WTC11 (cell line): ENCODE results near the gene ZFHX3. TPM values are rescaled to one million over a fixed set of nuclear protein-coding genes. Genes with fewer than 3 reads are reported as not detected.

Source experiments
- ATAC-seq: fragments of 200-7000 bp; cut with Tn5 transposase; 2 replicates; pipeline ENCODE4 v1.10.0; 2021; ENCODE audit warnings: mild to moderate bottlenecking, moderate library complexity
- CTCF ChIA-PET: fragments of 300-600 bp; sonication (Branson Sonifier 250); formaldehyde crosslinking; loops from one replicate; lab custom pipeline; 2021; ENCODE audit warnings: antibody characterized with exemption; lab: Charles Lee
- POLR2A ChIA-PET: fragments of 350-600 bp; sonication (Branson Sonifier 250); formaldehyde crosslinking; loops from one replicate; lab custom pipeline; 2021; ENCODE audit warnings: antibody characterized with exemption; lab: Charles Lee
- DNase-seq: peaks from one replicate; pipeline ENCODE4 v3.0.0; 2021; ENCODE audit warnings: low spot score
- H3K27ac Mint-ChIP-seq: 2 replicates; pipeline ENCODE4 v1.8.0; 2021; ENCODE audit warnings: mixed read lengths
- H3K27me3 Mint-ChIP-seq: 2 replicates; pipeline ENCODE4 v1.8.0; 2021; ENCODE audit warnings: low read depth, mild to moderate bottlenecking, moderate library complexity, mixed read lengths
- H3K36me3 Mint-ChIP-seq: 2 replicates; pipeline ENCODE4 v1.8.0; 2021; ENCODE audit warnings: mixed read lengths
- H3K4me1 Mint-ChIP-seq: 2 replicates; pipeline ENCODE4 v1.8.0; 2022; ENCODE audit warnings: mixed read lengths
- H3K4me3 Mint-ChIP-seq: 2 replicates; pipeline ENCODE4 v1.8.0; 2021; ENCODE audit warnings: mild to moderate bottlenecking, moderate library complexity, mixed read lengths
- H3K9me3 Mint-ChIP-seq: 2 replicates; pipeline ENCODE4 v1.8.0; 2021; ENCODE audit warnings: mixed read lengths
- ATF1 ChIP-seq: sonication (generic); formaldehyde crosslinking; IDR thresholded peaks from 2 replicates; pipeline ENCODE4 v1.8.1; 2023; ENCODE audit warnings: mild to moderate bottlenecking, moderate library complexity, missing genetic modification reagents
- ATF6 ChIP-seq: sonication (generic); formaldehyde crosslinking; IDR thresholded peaks from 2 replicates; pipeline ENCODE4 v1.8.1; 2023; ENCODE audit warnings: mild to moderate bottlenecking, missing genetic modification reagents
- CDX4 ChIP-seq: fragments of 250-450 bp; sonication (Bioruptor Pico); IDR thresholded peaks from 2 replicates; pipeline ENCODE4 v1.9.0; 2021; ENCODE audit warnings: moderate library complexity, mild to moderate bottlenecking, inconsistent platforms, borderline replicate concordance
- CREM ChIP-seq: sonication (generic); formaldehyde crosslinking; IDR thresholded peaks from 2 replicates; pipeline ENCODE4 v1.8.1; 2022; ENCODE audit warnings: mild to moderate bottlenecking, missing genetic modification reagents, moderate library complexity
- E2F4 ChIP-seq: sonication (generic); formaldehyde crosslinking; IDR thresholded peaks from 2 replicates; pipeline ENCODE4 v1.8.1; 2022; ENCODE audit warnings: low read depth, mild to moderate bottlenecking, moderate library complexity, missing genetic modification reagents, borderline replicate concordance
- ELF4 ChIP-seq: sonication (generic); formaldehyde crosslinking; IDR thresholded peaks from 2 replicates; pipeline ENCODE4 v1.8.1; 2022; ENCODE audit warnings: low read depth, mild to moderate bottlenecking, moderate library complexity, missing genetic modification reagents
- EMX1 ChIP-seq: fragments of 250-450 bp; sonication (Bioruptor Pico); IDR thresholded peaks from 2 replicates; pipeline ENCODE4 v1.8.0; 2021; ENCODE audit warnings: mild to moderate bottlenecking
- GABPB1 ChIP-seq: sonication (generic); formaldehyde crosslinking; IDR thresholded peaks from 2 replicates; pipeline ENCODE4 v1.8.1; 2023; ENCODE audit warnings: mild to moderate bottlenecking, missing genetic modification reagents
- IRF1 ChIP-seq: sonication (generic); formaldehyde crosslinking; IDR thresholded peaks from 2 replicates; pipeline ENCODE4 v1.8.0; 2023; ENCODE audit warnings: missing genetic modification reagents
- PRDM15 ChIP-seq: sonication (generic); formaldehyde crosslinking; IDR thresholded peaks from 2 replicates; pipeline ENCODE4 v1.8.0; 2022; ENCODE audit warnings: missing genetic modification reagents
- PRRX2 ChIP-seq: fragments of 250-450 bp; sonication (Bioruptor Pico); IDR thresholded peaks from 2 replicates; pipeline ENCODE4 v1.8.0; 2021; ENCODE audit warnings: mild to moderate bottlenecking
- RELA ChIP-seq: sonication (generic); formaldehyde crosslinking; IDR thresholded peaks from 2 replicates; pipeline ENCODE4 v1.8.1; 2022; ENCODE audit warnings: missing genetic modification reagents, mild to moderate bottlenecking, borderline replicate concordance
- SOX15 ChIP-seq: fragments of 250-450 bp; sonication (Bioruptor Pico); IDR thresholded peaks from 2 replicates; pipeline ENCODE4 v1.9.0; 2021; ENCODE audit warnings: mild to moderate bottlenecking
- USF1 ChIP-seq: sonication (generic); formaldehyde crosslinking; IDR thresholded peaks from 2 replicates; pipeline ENCODE4 v1.8.0; 2022; ENCODE audit warnings: mild to moderate bottlenecking, missing genetic modification reagents
- ZBTB43 ChIP-seq: sonication (generic); formaldehyde crosslinking; IDR thresholded peaks from 2 replicates; pipeline ENCODE4 v1.8.1; 2023; ENCODE audit warnings: mild to moderate bottlenecking, missing genetic modification reagents
- ZNF121 ChIP-seq: sonication (generic); formaldehyde crosslinking; IDR thresholded peaks from 2 replicates; pipeline ENCODE4 v1.8.0; 2023; ENCODE audit warnings: missing genetic modification reagents
- ZNF263 ChIP-seq: sonication (generic); formaldehyde crosslinking; IDR thresholded peaks from 2 replicates; pipeline ENCODE4 v1.8.1; 2022; ENCODE audit warnings: low read depth, mild to moderate bottlenecking, moderate library complexity, missing genetic modification reagents
- ZNF423 ChIP-seq: fragments of 250-450 bp; sonication (Bioruptor Pico); IDR thresholded peaks from 2 replicates; pipeline ENCODE4 v2.1.2; 2022; ENCODE audit warnings: mild to moderate bottlenecking, moderate library complexity
- ZNF425 ChIP-seq: fragments of 250-450 bp; sonication (Bioruptor Pico); conservative IDR thresholded peaks from 2 replicates; pipeline ENCODE4 v1.9.0; 2021; ENCODE audit warnings: mild to moderate bottlenecking
- ZNF671 ChIP-seq: fragments of 250-450 bp; sonication (Bioruptor Pico); IDR thresholded peaks from 2 replicates; pipeline ENCODE4 v1.8.0; 2021; ENCODE audit warnings: mild to moderate bottlenecking
- total RNA-seq: library from RNA; stranded (reverse); gene quantifications from 3 replicates; pipeline ENCODE4 v1.2.3, GENCODE V29; 2021

Gene ZFHX3
- total RNA-seq, 1 experiment from 2014 or later, result 5.7 TPM

- POLR2A ChIA-PET, result no interaction called here
- Mint-ChIP-seq H3K4me1 (no peaks in the 10 kb centered on the region), H3K36me3 (no peaks in the 10 kb centered on the region), H3K27me3 (no peaks in the 10 kb centered on the region), H3K27ac (no peak overlapping the region), H3K4me3 (no peak overlapping the region), H3K9me3 (no peaks in the 10 kb centered on the region)
- DNase-seq (no peak), ATAC-seq (no peak)
- CTCF ChIA-PET, result interaction anchor here (1.0 to 7.5 kb wide), 4 partner anchors 9 to 102 kb away, joined by 3 to 75 read pairs (median 4); no protein-coding TSS in a partner anchor
- TF ChIP-seq ELF4 (CRISPR knock-in tag) (no peak), ZNF671 (no peak), ZNF263 (no peak), EMX1 (CRISPR knock-in tag) (no peak), ATF6 (CRISPR knock-in tag) (no peak), IRF1 (no peak), CDX4 (no peak), ZNF121 (CRISPR knock-in tag) (no peak), PRRX2 (CRISPR knock-in tag) (no peak), USF1 (CRISPR knock-in tag) (no peak), E2F4 (CRISPR knock-in tag) (no peak), ZNF423 (CRISPR knock-in tag) (no peak), ZBTB43 (no peak), PRDM15 (CRISPR knock-in tag) (no peak), RELA (CRISPR knock-in tag) (no peak), CREM (CRISPR knock-in tag) (no peak), GABPB1 (no peak), SOX15 (CRISPR knock-in tag) (no peak), ZNF425 (CRISPR knock-in tag) (no peak), ATF1 (CRISPR knock-in tag) (no peak)
Observed at GRCh38 chr16:72819345-72819744, 228.6 kb downstream of the ZFHX3 start.
